ENCODE measurements around the gene ATG12. TPM values are rescaled to one million over a fixed set of nuclear protein-coding genes. Genes with fewer than 3 reads are reported as not detected.
"Not testable (repeated sequence)": the region's sequence is repeated elsewhere in the genome, so short reads cannot be mapped to it uniquely, and the experiment has no call there.

The ATG12 gene
- total RNA-seq, 1 donor, result 63.2 TPM

GRCh38 chr5:115824983-115825382 lies 16.4 kb downstream of the ATG12 start:
- not testable (repeated sequence) for H3K9me3 ChIP-seq (ENCODE audit: low read depth, low read length); H3K27me3 ChIP-seq (ENCODE audit: insufficient read depth, low read length)

GRCh38 chr5:115820846-115821245 lies 20.5 kb downstream of the ATG12 start:
- peaks cover 11% of the 10 kb centered on the region for H3K4me1 ChIP-seq (ENCODE audit: insufficient read depth, low read length)
- no peak overlapping the region for H3K4me3 ChIP-seq (ENCODE audit: low read length)
- peaks cover 49% of the 10 kb centered on the region for H3K27me3 ChIP-seq (ENCODE audit: insufficient read depth, low read length)
- H3K9me3 ChIP-seq (ENCODE audit: low read depth, low read length), result no peaks in the 10 kb centered on the region

More at GRCh38 chr5:115824983-115825382, 16.4 kb downstream of the ATG12 start:
- H3K4me3 ChIP-seq (ENCODE audit: low read length); H3K4me1 ChIP-seq (ENCODE audit: insufficient read depth, low read length): not testable (repeated sequence)

- Histone ChIP-seq H3K4me3 (ENCODE audit: low read length) (no peak overlapping the region), H3K27me3 (ENCODE audit: insufficient read depth, low read length) (peaks cover 69% of the 10 kb centered on the region), H3K4me1 (ENCODE audit: insufficient read depth, low read length) (peaks cover 16% of the 10 kb centered on the region), H3K9me3 (ENCODE audit: low read depth, low read length) (no peaks in the 10 kb centered on the region)
Observed at GRCh38 chr5:115818821-115819220, 22.5 kb downstream of the ATG12 start.

GRCh38 chr5:115817386-115817785 lies 24.0 kb downstream of the ATG12 start:
- Histone ChIP-seq H3K27me3 (ENCODE audit: insufficient read depth, low read length) (peaks cover 80% of the 10 kb centered on the region), H3K4me1 (ENCODE audit: insufficient read depth, low read length) (peaks cover 16% of the 10 kb centered on the region), H3K9me3 (ENCODE audit: low read depth, low read length) (no peaks in the 10 kb centered on the region), H3K4me3 (ENCODE audit: low read length) (no peak overlapping the region)

GRCh38 chr5:115816226-115817081 lies 24.9 kb downstream of the ATG12 start, which contains the start of gene CDO1:
CDO1 (minus strand) TSS chr5:115816659; CDS start chr5:115816397, 262 bp downstream.
- no peak within 1 kb of the TSS for H3K4me3 ChIP-seq (ENCODE audit: low read length)
- H3K4me1 ChIP-seq (ENCODE audit: insufficient read depth, low read length), result peaks cover 16% of the 10 kb centered on the region
- H3K9me3 ChIP-seq (ENCODE audit: low read depth, low read length), result no peaks in the 10 kb centered on the region
- H3K27me3 ChIP-seq (ENCODE audit: insufficient read depth, low read length), result peaks cover 90% of the 10 kb centered on the region

- peaks cover 16% of the 10 kb centered on the region for H3K4me1 ChIP-seq (ENCODE audit: insufficient read depth, low read length)
- no peak overlapping the region for H3K4me3 ChIP-seq (ENCODE audit: low read length)
- no peaks in the 10 kb centered on the region for H3K9me3 ChIP-seq (ENCODE audit: low read depth, low read length)
- peaks cover 95% of the 10 kb centered on the region for H3K27me3 ChIP-seq (ENCODE audit: insufficient read depth, low read length)
Observed at GRCh38 chr5:115815693-115816225, 25.6 kb downstream of the ATG12 start.

GRCh38 chr5:115815006-115815692 lies 26.2 kb downstream of the ATG12 start:
- Histone ChIP-seq H3K4me1 (ENCODE audit: insufficient read depth, low read length) (peaks cover 16% of the 10 kb centered on the region), H3K4me3 (ENCODE audit: low read length) (no peak overlapping the region), H3K27me3 (ENCODE audit: insufficient read depth, low read length) (peaks cover 89% of the 10 kb centered on the region), H3K9me3 (ENCODE audit: low read depth, low read length) (no peaks in the 10 kb centered on the region)

GRCh38 chr5:115813719-115814118 lies 27.6 kb downstream of the ATG12 start:
- Histone ChIP-seq H3K27me3 (ENCODE audit: insufficient read depth, low read length) (peaks cover 75% of the 10 kb centered on the region), H3K4me3 (ENCODE audit: low read length) (no peak overlapping the region), H3K9me3 (ENCODE audit: low read depth, low read length) (no peaks in the 10 kb centered on the region), H3K4me1 (ENCODE audit: insufficient read depth, low read length) (peaks cover 16% of the 10 kb centered on the region)

GRCh38 chr5:115812372-115812771 lies 29.0 kb downstream of the ATG12 start:
- H3K4me1 ChIP-seq (ENCODE audit: insufficient read depth, low read length), result peaks cover 16% of the 10 kb centered on the region
- peaks cover 61% of the 10 kb centered on the region for H3K27me3 ChIP-seq (ENCODE audit: insufficient read depth, low read length)
- H3K4me3 ChIP-seq (ENCODE audit: low read length), result no peak overlapping the region
- H3K9me3 ChIP-seq (ENCODE audit: low read depth, low read length), result no peaks in the 10 kb centered on the region

GRCh38 chr5:115811406-115811805 lies 30.0 kb downstream of the ATG12 start:
- peaks cover 51% of the 10 kb centered on the region for H3K27me3 ChIP-seq (ENCODE audit: insufficient read depth, low read length)
- H3K4me3 ChIP-seq (ENCODE audit: low read length), result no peak overlapping the region
- H3K9me3 ChIP-seq (ENCODE audit: low read depth, low read length), result no peaks in the 10 kb centered on the region
- H3K4me1 ChIP-seq (ENCODE audit: insufficient read depth, low read length), result peaks cover 11% of the 10 kb centered on the region

GRCh38 chr5:115810761-115811160 lies 30.6 kb downstream of the ATG12 start:
- no peak overlapping the region for H3K4me3 ChIP-seq (ENCODE audit: low read length)
- peaks cover 45% of the 10 kb centered on the region for H3K27me3 ChIP-seq (ENCODE audit: insufficient read depth, low read length)
- no peaks in the 10 kb centered on the region for H3K9me3 ChIP-seq (ENCODE audit: low read depth, low read length)
- H3K4me1 ChIP-seq (ENCODE audit: insufficient read depth, low read length), result peaks cover 4% of the 10 kb centered on the region

GRCh38 chr5:115809946-115810345 lies 31.4 kb downstream of the ATG12 start:
- Histone ChIP-seq H3K27me3 (ENCODE audit: insufficient read depth, low read length) (peaks cover 39% of the 10 kb centered on the region), H3K9me3 (ENCODE audit: low read depth, low read length) (no peaks in the 10 kb centered on the region), H3K4me3 (ENCODE audit: low read length) (no peak overlapping the region), H3K4me1 (ENCODE audit: insufficient read depth, low read length) (no peaks in the 10 kb centered on the region)

GRCh38 chr5:115808066-115808465 lies 33.3 kb downstream of the ATG12 start:
- H3K4me1 ChIP-seq (ENCODE audit: insufficient read depth, low read length); H3K4me3 ChIP-seq (ENCODE audit: low read length); H3K9me3 ChIP-seq (ENCODE audit: low read depth, low read length): not testable (repeated sequence)
- peaks cover 21% of the 10 kb centered on the region for H3K27me3 ChIP-seq (ENCODE audit: insufficient read depth, low read length)

- Histone ChIP-seq H3K4me1 (ENCODE audit: insufficient read depth, low read length) (no peaks in the 10 kb centered on the region), H3K9me3 (ENCODE audit: low read depth, low read length) (no peaks in the 10 kb centered on the region), H3K27me3 (ENCODE audit: insufficient read depth, low read length) (peaks cover 19% of the 10 kb centered on the region), H3K4me3 (ENCODE audit: low read length) (no peak overlapping the region)
Observed at GRCh38 chr5:115807654-115808052, 33.7 kb downstream of the ATG12 start.

GRCh38 chr5:115806986-115807653 lies 34.2 kb downstream of the ATG12 start:
- no peaks in the 10 kb centered on the region for H3K4me1 ChIP-seq (ENCODE audit: insufficient read depth, low read length)
- no peak overlapping the region for H3K4me3 ChIP-seq (ENCODE audit: low read length)
- H3K27me3 ChIP-seq (ENCODE audit: insufficient read depth, low read length), result peaks cover 14% of the 10 kb centered on the region
- no peaks in the 10 kb centered on the region for H3K9me3 ChIP-seq (ENCODE audit: low read depth, low read length)

Data from mononuclear cell (primary cell).